Activated CD8-positive, alpha-beta memory T cell treated with anti-CD3 and anti-CD28 coated beads for 36 hours (primary cell): Measurements from ENCODE around the gene DAG1. TPM values are rescaled to one million over a fixed set of nuclear protein-coding genes. Genes with fewer than 3 reads are reported as not detected.

Experiments
- CTCF ChIA-PET: fragments of 350-600 bp; sonication (Branson Sonifier 250); formaldehyde crosslinking; loops from one replicate; lab custom pipeline; 2021; ENCODE audit warnings: antibody characterized with exemption; lab: Charles Lee
- POLR2A ChIA-PET: fragments of 350-600 bp; sonication (Branson Sonifier 250); formaldehyde crosslinking; loops from one replicate; lab custom pipeline; 2021; ENCODE audit warnings: antibody characterized with exemption; lab: Charles Lee
- total RNA-seq, 2 experiments: library from RNA; stranded (reverse); gene quantifications; one replicate each; pipeline ENCODE4 v1.2.3, GENCODE V29; 2021

DAG1 gene
- 10 to 100 TPM; 17.8 to 20.9 TPM for total RNA-seq

DNA sequence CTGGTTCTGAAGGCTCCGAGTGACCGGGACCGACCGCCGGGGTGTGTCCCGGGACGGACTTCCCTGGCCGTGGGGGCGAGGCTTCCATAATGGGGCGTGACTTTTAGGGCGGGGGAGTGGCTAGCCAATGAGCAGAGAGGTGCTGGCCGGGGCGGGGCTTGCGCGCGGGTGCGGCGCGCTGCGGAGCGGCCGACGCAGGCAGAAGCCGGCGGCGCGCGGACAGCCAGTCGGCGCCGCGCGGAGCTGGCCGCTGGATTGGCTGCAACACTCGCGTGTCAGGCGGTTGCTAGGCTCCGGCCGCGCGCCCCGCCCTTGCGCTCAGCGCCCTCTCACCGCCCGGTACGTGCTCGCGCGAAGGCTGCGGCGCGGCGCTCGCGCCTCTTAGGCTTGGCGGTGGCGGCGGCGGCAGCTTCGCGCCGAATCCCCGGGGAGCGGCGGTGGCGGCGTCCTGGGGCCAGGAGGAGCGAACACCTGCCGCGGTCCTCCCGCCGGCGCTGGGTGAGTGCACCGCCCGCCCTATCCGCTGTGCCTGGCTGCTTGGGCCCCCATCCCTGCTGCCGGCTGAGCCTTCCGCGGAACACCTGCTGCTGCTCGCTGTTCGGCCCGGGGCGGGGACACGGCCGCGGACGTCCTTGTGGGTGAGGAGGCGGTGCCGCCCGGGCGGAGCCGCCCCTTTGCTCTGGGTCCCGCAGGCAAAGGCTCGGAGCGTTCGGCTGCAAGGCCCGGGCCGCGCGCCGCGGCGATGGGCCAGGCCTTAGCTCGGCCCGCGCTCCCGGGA lies at the start of gene DAG1:
Gene DAG1 (plus strand): TSS at position 332 of the 778 bp plus-strand sequence. CDS start 40,268 bp downstream, outside the sequence.
- ChIA-PET CTCF (interaction anchor here (0.6 to 1.7 kb wide), 4 partner anchors 21 to 299 kb away, joined by 3 to 6 read pairs (median 4); partner anchors contain the start of gene KLHDC8B), POLR2A (interaction anchor here (0.5 to 2.0 kb wide), 12 partner anchors 9 to 377 kb away, joined by 3 to 8 read pairs (median 3); partner anchors contain the start of genes QRICH1, RHOA, TCTA and USP4)

GRCh38 chr3:49421890-49422378 lies 48.1 kb upstream of the DAG1 start:
- POLR2A ChIA-PET: no interaction called here
- CTCF ChIA-PET: interaction anchor here (1.3 kb wide), 1 partner anchor 82 kb away, joined by 5 read pairs; the partner anchor contains the start of gene USP4

- POLR2A ChIA-PET: no interaction called here
- CTCF ChIA-PET: interaction anchor here (1.3 kb wide), 1 partner anchor 83 kb away, joined by 5 read pairs; the partner anchor contains the start of gene USP4
Measured at GRCh38 chr3:49422379-49423248, 47.5 kb upstream of the DAG1 start, which contains the start of gene AMT. TSS of gene AMT (minus strand) at chr3:49422473. CDS start at chr3:49422450, 23 bp downstream.

DNA sequence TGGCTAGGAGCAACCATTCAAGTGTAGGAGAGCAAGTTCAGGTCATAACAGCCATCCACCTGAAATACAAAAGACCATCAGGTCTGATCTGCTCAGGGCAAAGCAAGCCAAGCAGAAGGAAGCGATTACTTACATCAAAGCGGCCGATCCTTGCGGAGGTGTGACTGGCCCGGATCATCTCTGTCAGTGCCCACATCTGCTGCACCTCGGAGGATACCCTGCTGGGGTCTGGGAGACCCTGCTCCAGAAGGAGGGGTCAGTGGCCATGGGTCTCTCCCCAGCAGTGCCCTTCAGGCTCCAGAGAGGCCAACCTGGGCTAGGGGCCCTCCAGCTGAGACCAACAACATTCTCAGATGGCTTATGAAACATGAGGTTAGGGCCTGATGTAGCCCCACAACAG lies 45.3 kb upstream of the DAG1 start:
- POLR2A ChIA-PET: interaction anchor here (1.2 to 1.6 kb wide), 2 partner anchors 9 to 12 kb away, joined by 3 to 6 read pairs; no protein-coding TSS in a partner anchor
- CTCF ChIA-PET: interaction anchor here (1.5 kb wide), 1 partner anchor 9 kb away, joined by 6 read pairs; no protein-coding TSS in a partner anchor

- ChIA-PET CTCF (no interaction called here), POLR2A (interaction anchor here (0.7 to 1.5 kb wide), 2 partner anchors 15 to 18 kb away, joined by 3 to 8 read pairs; partner anchors contain the start of genes RHOA and TCTA)
Measured at GRCh38 chr3:49427586-49427985, 42.5 kb upstream of the DAG1 start.

DNA sequence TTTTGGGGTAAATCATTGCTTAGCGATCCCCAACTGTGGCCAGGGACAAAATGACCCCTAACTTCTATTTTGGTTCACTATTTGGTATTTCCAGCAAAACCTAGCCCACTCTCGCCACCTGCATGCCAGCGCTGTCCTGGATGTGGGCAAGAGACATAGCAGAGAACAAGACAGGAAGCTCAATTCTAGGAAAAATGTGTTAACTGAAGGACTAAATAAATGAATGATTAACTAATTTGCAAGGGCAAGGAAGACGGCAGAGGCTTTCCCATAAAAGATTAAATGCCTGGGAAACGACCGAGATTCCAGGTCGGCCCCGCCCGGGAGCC lies 41.4 kb upstream of the DAG1 start:
- ChIA-PET POLR2A (interaction anchor here (0.6 to 1.7 kb wide), 5 partner anchors 11 to 88 kb away, joined by 3 to 12 read pairs (median 8); partner anchors contain the start of genes RHOA and TCTA), CTCF (interaction anchor here (0.7 to 1.4 kb wide), 6 partner anchors 12 to 818 kb away, joined by 3 to 11 read pairs (median 4); partner anchors contain the start of gene USP4)

DNA sequence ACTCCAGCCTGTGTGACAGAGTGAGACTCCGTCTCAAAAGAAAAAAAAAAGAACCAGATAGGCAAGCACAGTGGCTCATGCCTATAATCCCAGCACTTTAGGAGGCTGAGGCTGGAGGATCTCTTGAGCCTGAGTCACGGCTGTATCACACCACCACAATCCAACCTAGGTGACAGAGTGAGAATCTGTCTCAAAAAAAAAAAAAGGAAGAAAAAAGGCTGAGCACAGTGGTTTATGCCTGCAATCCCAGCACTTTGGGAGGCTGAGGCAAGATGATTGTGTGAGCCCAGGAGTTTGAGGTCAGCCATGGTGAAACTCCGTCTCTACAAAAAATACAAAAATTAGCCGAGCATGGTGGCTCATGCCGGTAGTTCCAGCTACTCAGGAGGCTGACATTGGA lies 35.3 kb upstream of the DAG1 start:
- POLR2A ChIA-PET: interaction anchor here (0.7 kb wide), 1 partner anchor 327 kb away, joined by 3 read pairs; no protein-coding TSS in a partner anchor

DNA sequence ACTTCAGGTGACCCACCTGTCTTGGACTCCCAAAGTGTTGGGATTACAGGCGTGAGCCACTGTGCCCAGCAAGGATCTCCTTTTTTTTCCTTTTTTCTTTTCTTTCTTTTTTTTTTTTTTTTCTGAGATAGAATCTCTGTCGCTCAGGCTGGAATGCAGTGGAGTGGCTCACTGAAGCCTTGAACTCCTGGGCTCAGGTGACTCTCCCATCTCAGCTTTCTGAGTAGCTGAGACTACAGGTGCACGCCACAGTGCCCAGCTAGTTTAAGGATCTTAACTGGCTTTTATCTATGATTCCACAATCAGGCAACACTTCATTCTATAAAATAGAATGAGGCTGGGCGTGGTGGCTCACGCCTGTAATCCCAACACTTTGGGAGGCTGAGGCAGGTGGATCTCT lies 24.7 kb upstream of the DAG1 start:
- ChIA-PET POLR2A (no interaction called here), CTCF (interaction anchor here (0.6 to 8.5 kb wide), 6 partner anchors 16 to 459 kb away, joined by 3 to 44 read pairs (median 4); partner anchors contain the start of genes NICN1 and USP4)

More for the DNA sequence above, 35.3 kb upstream of the DAG1 start:
- CTCF ChIA-PET: no interaction called here

DNA sequence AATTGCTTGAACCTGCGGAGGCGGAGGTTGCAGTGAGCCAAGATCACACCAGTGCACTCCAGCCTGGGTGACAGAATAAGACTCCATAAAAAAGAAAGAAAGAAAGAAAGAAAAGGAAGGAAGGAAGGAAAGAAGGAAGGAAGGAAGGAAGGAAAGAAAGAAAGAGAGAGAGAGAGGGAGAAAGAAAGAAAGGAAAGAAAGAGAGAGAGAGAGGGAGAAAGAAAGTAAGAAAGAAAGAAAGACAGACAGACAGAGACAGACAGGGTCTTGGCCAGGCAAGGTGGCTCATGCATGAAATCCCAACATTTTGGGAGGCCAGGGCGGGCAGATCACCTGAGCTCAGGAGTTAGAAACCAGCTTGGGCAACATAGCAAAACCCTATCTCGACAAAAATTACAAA lies 16.4 kb upstream of the DAG1 start:
- ChIA-PET POLR2A (no interaction called here), CTCF (no interaction called here)

- ChIA-PET POLR2A (interaction anchor here (1.4 kb wide), 1 partner anchor 15 kb away, joined by 3 read pairs; no protein-coding TSS in a partner anchor), CTCF (no interaction called here)
Measured at GRCh38 chr3:49454458-49454857, 15.6 kb upstream of the DAG1 start.

DNA sequence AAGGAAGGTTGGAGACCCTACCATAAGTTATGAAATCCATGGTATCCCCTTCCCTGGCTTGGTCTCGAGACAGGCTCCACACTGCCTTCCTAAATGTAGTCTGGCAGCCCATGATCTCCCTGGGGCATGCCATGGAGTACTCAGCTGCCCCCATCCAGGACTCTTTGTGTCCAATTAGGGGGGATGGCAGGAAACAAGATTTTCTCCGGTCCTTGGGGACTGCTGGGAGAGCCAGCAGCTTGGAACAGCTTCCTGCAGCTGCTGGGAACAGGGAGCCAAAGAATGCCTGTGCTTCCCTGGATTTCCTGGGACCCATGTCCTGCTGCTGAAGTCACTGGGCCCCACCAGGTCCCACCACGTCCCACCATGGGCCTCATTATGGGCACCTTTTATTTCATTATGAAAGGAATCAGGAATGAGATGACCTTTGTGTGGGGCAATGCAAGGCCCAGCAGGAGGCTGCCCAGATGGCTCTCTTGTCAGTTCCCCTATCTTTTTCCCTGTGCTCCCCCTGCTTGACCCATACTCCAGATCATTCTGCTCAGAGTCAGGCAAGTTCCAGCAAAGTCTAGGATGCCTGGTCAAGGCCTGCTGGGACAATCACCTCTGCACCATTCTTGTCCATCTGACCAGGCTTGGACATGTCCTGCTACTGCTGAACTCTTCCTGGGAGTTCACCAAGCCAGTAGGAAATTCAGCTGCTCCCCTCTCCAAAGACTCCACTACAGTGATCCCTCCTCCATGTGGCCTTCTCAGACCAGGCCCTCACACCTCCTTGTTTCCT lies 15.0 kb upstream of the DAG1 start:
- POLR2A ChIA-PET: interaction anchor here (1.4 kb wide), 1 partner anchor 15 kb away, joined by 3 read pairs; no protein-coding TSS in a partner anchor
- CTCF ChIA-PET: no interaction called here

GRCh38 chr3:49456466-49456865 lies 13.6 kb upstream of the DAG1 start:
- CTCF ChIA-PET: no interaction called here
- POLR2A ChIA-PET: interaction anchor here (0.6 kb wide), 1 partner anchor 22 kb away, joined by 11 read pairs; no protein-coding TSS in a partner anchor

DNA sequence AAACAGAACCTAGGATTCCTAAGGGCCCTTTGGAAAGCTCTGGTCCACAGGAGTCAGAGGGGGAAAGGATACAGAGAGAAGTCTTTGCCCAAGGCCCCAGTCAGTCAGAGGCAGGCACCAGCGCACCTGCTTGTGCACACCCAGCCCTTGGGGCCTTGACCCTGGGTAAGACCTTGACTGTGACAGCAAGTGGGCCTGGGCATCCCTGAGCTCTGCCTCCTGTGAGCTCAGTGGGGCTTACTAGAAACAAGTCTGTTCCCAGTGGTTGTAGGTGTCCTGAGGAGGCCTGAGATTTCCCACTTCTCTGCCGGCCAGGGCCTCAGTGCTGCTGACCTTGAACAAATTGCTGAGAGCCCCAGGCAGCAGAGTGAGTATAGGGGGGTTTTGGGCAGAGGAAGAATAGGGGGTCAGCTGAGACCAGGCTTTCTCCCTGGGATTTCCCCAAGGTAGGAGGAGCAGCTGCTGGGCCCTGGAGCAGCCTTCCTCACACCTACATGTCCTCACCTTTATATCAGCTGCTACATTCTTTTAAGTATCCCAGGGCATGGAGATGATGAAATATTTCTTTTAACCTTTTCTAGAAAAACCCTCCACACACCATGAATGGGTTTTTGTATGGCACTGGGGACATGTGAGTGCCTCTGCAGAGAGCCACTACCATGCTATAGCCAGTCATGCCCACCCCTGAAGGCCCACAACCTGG lies 9.7 kb upstream of the DAG1 start:
- CTCF ChIA-PET: interaction anchor here (0.6 to 1.0 kb wide), 3 partner anchors 10 to 151 kb away, joined by 3 to 5 read pairs (median 4); partner anchors contain the start of gene USP4
- POLR2A ChIA-PET: no interaction called here

DNA sequence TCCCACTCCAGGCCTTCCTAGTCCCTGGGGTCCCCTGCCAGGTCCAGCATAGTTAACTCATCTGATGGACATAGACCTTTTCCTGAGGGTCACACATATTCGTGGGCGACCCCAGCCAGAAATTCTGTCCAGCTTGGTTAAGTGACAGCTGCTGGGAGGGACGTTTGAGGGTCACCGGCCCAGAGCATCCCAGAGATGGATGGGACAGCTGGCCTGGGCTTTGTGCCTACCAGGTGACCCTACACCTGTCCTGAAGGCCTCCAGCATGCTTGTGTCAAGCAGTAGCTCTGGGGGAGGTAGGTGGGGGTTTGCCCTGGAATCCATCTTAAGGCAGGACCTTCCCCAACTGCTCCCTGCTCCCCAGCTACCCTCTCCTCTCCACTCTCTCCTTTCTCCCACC lies 9.1 kb upstream of the DAG1 start:
- CTCF ChIA-PET: interaction anchor here (0.6 to 1.0 kb wide), 3 partner anchors 11 to 151 kb away, joined by 3 to 5 read pairs (median 4); partner anchors contain the start of gene USP4
- POLR2A ChIA-PET: no interaction called here

- POLR2A ChIA-PET: no interaction called here
- CTCF ChIA-PET: interaction anchor here (0.8 kb wide), 1 partner anchor 11 kb away, joined by 5 read pairs; no protein-coding TSS in a partner anchor
Measured at GRCh38 chr3:49461443-49462171, 8.5 kb upstream of the DAG1 start.

DNA sequence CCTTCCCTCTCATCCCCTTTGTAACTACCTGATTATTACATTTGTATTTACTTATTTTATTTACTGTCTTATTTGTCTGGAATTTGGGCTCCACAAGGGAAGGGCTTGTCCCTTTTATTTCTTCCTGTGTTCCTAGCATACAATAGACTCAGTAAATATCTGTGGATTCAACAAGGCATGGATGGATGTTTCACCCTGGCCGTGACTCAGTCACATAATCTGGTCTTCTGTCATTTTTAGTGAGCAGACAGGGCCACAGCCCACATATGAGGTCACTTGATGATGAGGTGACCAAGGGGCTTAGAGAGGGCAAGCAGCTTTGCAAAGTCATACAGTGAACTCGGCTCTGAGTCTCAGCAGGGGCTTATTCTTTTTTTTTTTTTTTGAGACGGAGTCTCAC lies 7.8 kb upstream of the DAG1 start:
- CTCF ChIA-PET: no interaction called here
- POLR2A ChIA-PET: interaction anchor here (0.7 kb wide), 1 partner anchor 196 kb away, joined by 3 read pairs; no protein-coding TSS in a partner anchor
